H1 (cell line): Measurements from ENCODE around the gene MOB3B. TPM values are rescaled to one million over a fixed set of nuclear protein-coding genes. Genes with fewer than 3 reads are reported as not detected.

ENCODE experiments used
- CTCF ChIA-PET: fragments of 300-600 bp; sonication (Branson Sonifier 250); formaldehyde crosslinking; loops from one replicate; lab custom pipeline; 2021; ENCODE audit not compliant: partially characterized antibody; lab: Charles Lee
- POLR2A ChIA-PET: fragments of 300-600 bp; sonication (Branson Sonifier 250); formaldehyde crosslinking; loops from one replicate; lab custom pipeline; 2021; ENCODE audit warnings: inconsistent platforms; ENCODE audit not compliant: partially characterized antibody; lab: Charles Lee
- DNase-seq, 2 experiments: peaks; one replicate each; pipeline versions ENCODE4 v3.0.0 to v3.0.0-alpha.2; 2010 to 2022; ENCODE audit warnings: low spot score in 2 of 2, low read depth in 1 of 2, mixed read lengths in 1 of 2
- FAIRE-seq: peaks from 2 replicates; lab custom pipeline; 2011; peaks lifted over from hg19 to GRCh38; lab: Jason Lieb, UNC
- H2AFZ ChIP-seq: 2 replicates; pipeline ENCODE4 v1.8.1; 2012; ENCODE audit warnings: low read length, inconsistent platforms
- H2AK5ac ChIP-seq: 2 replicates; pipeline ENCODE4 v1.6.1; 2013; ENCODE audit warnings: low read depth, low read length
- H2BK120ac ChIP-seq: replicated peaks from 2 replicates; pipeline ENCODE3; 2013; ENCODE audit warnings: low read depth, low read length, inconsistent platforms
- H2BK12ac ChIP-seq: 2 replicates; pipeline ENCODE4 v1.6.1; 2013; ENCODE audit warnings: low read depth, low read length
- H2BK15ac ChIP-seq: 2 replicates; pipeline ENCODE4 v1.6.1; 2013; ENCODE audit warnings: low read length
- H2BK20ac ChIP-seq: 2 replicates; pipeline ENCODE4 v1.6.1; 2013; ENCODE audit warnings: low read length
- H2BK5ac ChIP-seq: 2 replicates; pipeline ENCODE4 v1.6.1; 2013; ENCODE audit warnings: low read depth, low read length
- H3K14ac ChIP-seq: 2 replicates; pipeline ENCODE4 v1.6.1; 2013; ENCODE audit warnings: inconsistent platforms; ENCODE audit not compliant: insufficient read length
- H3K18ac ChIP-seq: 2 replicates; pipeline ENCODE4 v1.6.1; 2013; ENCODE audit warnings: low read length; ENCODE audit errors: extremely low read depth
- H3K23ac ChIP-seq: 2 replicates; pipeline ENCODE4 v1.6.1; 2013; ENCODE audit warnings: inconsistent platforms; ENCODE audit not compliant: insufficient read length
- H3K23me2 ChIP-seq: 2 replicates; pipeline ENCODE4 v1.6.1; 2013; ENCODE audit warnings: low read depth, low read length
- H3K27ac ChIP-seq: 2 replicates; pipeline ENCODE4 v1.6.1; 2011; ENCODE audit warnings: low read depth, low read length, inconsistent platforms
- H3K27me3 ChIP-seq, 4 experiments: replicated peaks in 1 of 4; 1 replicate in 1 of 4; 2 replicates in 3 of 4; pipeline versions ENCODE4 v1.6.1 to v1.8.1; 2011 to 2013; ENCODE audit warnings: low read length in 3 of 4, mild to moderate bottlenecking in 3 of 4, inconsistent platforms in 2 of 4, mixed read lengths in 2 of 4, moderate library complexity in 1 of 4; ENCODE audit not compliant: control insufficient read depth in 3 of 4, insufficient read depth in 3 of 4; ENCODE audit errors: extremely low read depth in 1 of 4
- H3K36me3 ChIP-seq, 4 experiments: 2 replicates each; pipeline versions ENCODE4 v1.6.1 to v1.8.1; 2011 to 2013; ENCODE audit warnings: mild to moderate bottlenecking in 4 of 4, low read length in 3 of 4, moderate library complexity in 2 of 4, control low read depth in 1 of 4, inconsistent platforms in 1 of 4; ENCODE audit not compliant: insufficient read depth in 4 of 4, control insufficient read depth in 2 of 4
- H3K4ac ChIP-seq: replicated peaks from 2 replicates; pipeline ENCODE3; 2013; ENCODE audit warnings: low read length, low read depth, mixed read lengths, inconsistent platforms; ENCODE audit not compliant: insufficient read length
- H3K4me1 ChIP-seq, 4 experiments: replicated peaks in 1 of 4; 1 replicate in 1 of 4; 2 replicates in 3 of 4; pipeline versions ENCODE4 v1.6.1 to v1.8.1; 2011 to 2013; ENCODE audit warnings: low read length in 3 of 4, inconsistent platforms in 2 of 4, mixed read lengths in 1 of 4; ENCODE audit not compliant: insufficient read depth in 4 of 4, control insufficient read depth in 3 of 4
- H3K4me2 ChIP-seq, 2 experiments: 2 replicates each; pipeline versions ENCODE4 v1.6.1 to v1.8.1; 2011 to 2013; ENCODE audit warnings: low read depth in 2 of 2, low read length in 2 of 2, control low read depth in 1 of 2, inconsistent platforms in 1 of 2, mild to moderate bottlenecking in 1 of 2; ENCODE audit not compliant: insufficient read depth in 1 of 2
- H3K4me3 ChIP-seq, 4 experiments: fragments of 200-600, 300-600 bp in 1 of 4; sonication (generic), shearing (Covaris generic), sonication (Bioruptor Twin) in 1 of 4; 2 replicates each; pipeline versions ENCODE4 v1.5.1 to v1.8.1; 2011 to 2016; ENCODE audit warnings: low read length in 4 of 4, low read depth in 3 of 4, control low read depth in 2 of 4, inconsistent platforms in 2 of 4, mild to moderate bottlenecking in 2 of 4, mixed read lengths in 1 of 4, moderate library complexity in 1 of 4; ENCODE audit not compliant: insufficient read depth in 2 of 4; ENCODE audit errors: extremely low read depth in 1 of 4
- H3K56ac ChIP-seq: replicated peaks from 2 replicates; pipeline ENCODE3; 2013; ENCODE audit warnings: low read depth, mild to moderate bottlenecking, mixed read lengths, low read length, inconsistent platforms; ENCODE audit not compliant: insufficient read length
- H3K79me1 ChIP-seq: 2 replicates; pipeline ENCODE4 v1.6.1; 2013; ENCODE audit warnings: low read depth, low read length, control low read depth
- H3K79me2 ChIP-seq, 2 experiments: 2 replicates each; pipeline versions ENCODE4 v1.6.1 to v1.8.1; 2012 to 2013; ENCODE audit warnings: low read length in 2 of 2, mild to moderate bottlenecking in 2 of 2, inconsistent platforms in 1 of 2; ENCODE audit not compliant: insufficient read depth in 2 of 2, control insufficient read depth in 1 of 2
- H3K9ac ChIP-seq, 4 experiments: replicated peaks in 1 of 4; 1 replicate in 1 of 4; 2 replicates in 3 of 4; pipeline versions ENCODE4 v1.6.1 to v1.8.1; 2011 to 2013; ENCODE audit warnings: low read depth in 3 of 4, low read length in 3 of 4, control low read depth in 2 of 4, mild to moderate bottlenecking in 2 of 4, moderate library complexity in 2 of 4, inconsistent platforms in 1 of 4; ENCODE audit errors: extremely low read depth in 1 of 4
- H3K9me3 ChIP-seq, 2 experiments: 2 replicates each; pipeline versions ENCODE4 v1.6.1 to v1.8.1; 2012 to 2013; ENCODE audit warnings: mild to moderate bottlenecking in 2 of 2, moderate library complexity in 2 of 2, control low read depth in 1 of 2, inconsistent platforms in 1 of 2, low read depth in 1 of 2, low read length in 1 of 2, mixed read lengths in 1 of 2; ENCODE audit not compliant: insufficient read depth in 2 of 2
- H4K20me1 ChIP-seq, 2 experiments: replicated peaks in 1 of 2; 2 replicates each; pipeline versions ENCODE3 to v1.8.1; 2011 to 2013; ENCODE audit warnings: inconsistent platforms in 2 of 2, low read length in 2 of 2, mild to moderate bottlenecking in 1 of 2; ENCODE audit not compliant: insufficient read depth in 2 of 2, control insufficient read depth in 1 of 2
- H4K5ac ChIP-seq: 2 replicates; pipeline ENCODE4 v1.6.1; 2013; ENCODE audit warnings: low read length, low read depth, mixed read lengths, inconsistent platforms; ENCODE audit not compliant: insufficient read length
- H4K8ac ChIP-seq: 2 replicates; pipeline ENCODE4 v1.8.0; 2013; ENCODE audit warnings: mild to moderate bottlenecking, moderate library complexity, low read length, inconsistent platforms; ENCODE audit not compliant: insufficient read depth; ENCODE audit errors: extremely low read depth
- H4K91ac ChIP-seq: replicated peaks from 2 replicates; pipeline ENCODE3; 2013; ENCODE audit warnings: low read length, mixed read lengths, inconsistent platforms; ENCODE audit not compliant: insufficient read length
- CBX5 ChIP-seq: fragments of 300-800, 300-1000 bp; sonication (generic); IDR thresholded peaks from 2 replicates; pipeline ENCODE4 v1.7.1; 2016; ENCODE audit warnings: antibody characterized with exemption, low read length, low read depth
- CREB1 ChIP-seq: IDR thresholded peaks from 2 replicates; pipeline ENCODE4 v1.6.1; 2012; ENCODE audit warnings: inconsistent platforms
- HDAC6 ChIP-seq: IDR thresholded peaks from one replicate; pipeline ENCODE4 v1.7.1; 2012; ENCODE audit warnings: low read depth, mild to moderate bottlenecking, inconsistent platforms, low read length, moderate library complexity
- KDM1A ChIP-seq: fragments of 200-600, 300-600 bp; sonication (generic); IDR thresholded peaks from 2 replicates; pipeline ENCODE4 v1.7.1; 2016; ENCODE audit warnings: mild to moderate bottlenecking, low read length, borderline replicate concordance
- USF2 ChIP-seq: IDR thresholded peaks from 2 replicates; pipeline ENCODE4 v1.6.1; 2011; ENCODE audit warnings: low read length, improper control_type of control experiment
- WGBS, 2 experiments: shearing (Covaris generic) in 1 of 2; methylation state at CpG; one replicate each; pipeline versions ENCODE4 v1.1.6 to v1.1.7; 2013 to 2015; ENCODE audit warnings: low lambda C conversion rate in 2 of 2, mixed read lengths in 2 of 2, inconsistent platforms in 1 of 2, low coverage in 1 of 2, missing lambda C conversion rate in 1 of 2; ENCODE audit not compliant: insufficient replicate concordance in 2 of 2, insufficient coverage in 1 of 2, insufficient read length in 1 of 2; ENCODE audit errors: extremely low coverage in 1 of 2, missing lambda C conversion rate in 1 of 2; 5-methylcytosine and 5-hydroxymethylcytosine counted together
- polyA plus RNA-seq, 7 experiments: library from polyadenylated mRNA; depleted of rRNA in 3 of 7; stranded (reverse) in 5 of 7; unstranded in 2 of 7; fragments of >200 nt in 5 of 7; fragments of 200-250 nt in 2 of 7; gene quantifications; 1 replicate in 5 of 7; 2 replicates in 1 of 7; 4 replicates in 1 of 7; pipeline versions ENCODE4 v1.2.1 to v1.2.3, GENCODE V29; 2011 to 2013; ENCODE audit warnings: missing spikeins in 2 of 7, mixed read lengths in 2 of 7
- total RNA-seq: library from RNA; stranded (reverse); fragmentation: NEBNext Ultra II Directional; extraction: Animal tissue kit (Norgen Biotek cat#: 25700); gene quantifications from 2 replicates; pipeline ENCODE4 v1.2.1, GENCODE V29; 2021

Gene MOB3B
- total and polyA plus RNA-seq, 2 of the 8 experiments (the other 6 are each of a cell fraction or from before 2014, with no cell fraction given), result 12.7 to 16.1 TPM

- Histone ChIP-seq H3K9me3 (no peaks in the 10 kb centered on the region), H4K8ac (no peak overlapping the region), H3K27ac (no peak overlapping the region), H3K4me3 (no peak overlapping the region), H3K79me1 (no peaks in the 10 kb centered on the region), H3K4me1 (no peaks in the 10 kb centered on the region), H3K9ac (no peak overlapping the region), H4K5ac (no peak overlapping the region), H3K4me2 (no peak overlapping the region), H3K18ac (no peak overlapping the region), H3K4ac (no peak overlapping the region), H2BK120ac (no peak overlapping the region), H3K23me2 (no peaks in the 10 kb centered on the region), H2AK5ac (no peak overlapping the region), H2BK5ac (no peak overlapping the region), H2BK12ac (no peak overlapping the region), H4K20me1 (no peaks in the 10 kb centered on the region), H3K56ac (no peak overlapping the region), H3K27me3 (no peaks in the 10 kb centered on the region), H4K91ac (no peak overlapping the region), H3K23ac (no peak overlapping the region), H3K79me2 (no peaks in the 10 kb centered on the region), H3K14ac (no peak overlapping the region), H3K36me3 (no peaks in the 10 kb centered on the region; a peak in 1 of 8 replicates), H2AFZ (no peak overlapping the region; the same call in 1 of the 2 replicates), H2BK15ac (no peak overlapping the region), H2BK20ac (no peak overlapping the region)
- DNase-seq (no peak), FAIRE-seq (no peak)
- TF ChIP-seq HDAC6 (no peak), CBX5 (no peak), KDM1A (no peak), USF2 (no peak), CREB1 (no peak)
- ChIA-PET POLR2A (no interaction called here), CTCF (interaction anchor here (0.6 to 1.9 kb wide), 5 partner anchors 15 to 1483 kb away, joined by 3 to 8 read pairs (median 3); no protein-coding TSS in a partner anchor)
- WGBS, 2 experiments, result 79% methylated on average over 8 of the region's 8 CpGs; no CpG with 5 or more reads in 1 of the 2 experiments
Observed at GRCh38 chr9:27291292-27291691, 238.3 kb downstream of the MOB3B start.
